Measurements from ENCODE around the gene MFAP4. TPM values are rescaled to one million over a fixed set of nuclear protein-coding genes. Genes with fewer than 3 reads are reported as not detected.

The MFAP4 gene
- total and polyA plus RNA-seq, 7 donors = 5.8 to 44.5 (median 8.9) TPM

DNA sequence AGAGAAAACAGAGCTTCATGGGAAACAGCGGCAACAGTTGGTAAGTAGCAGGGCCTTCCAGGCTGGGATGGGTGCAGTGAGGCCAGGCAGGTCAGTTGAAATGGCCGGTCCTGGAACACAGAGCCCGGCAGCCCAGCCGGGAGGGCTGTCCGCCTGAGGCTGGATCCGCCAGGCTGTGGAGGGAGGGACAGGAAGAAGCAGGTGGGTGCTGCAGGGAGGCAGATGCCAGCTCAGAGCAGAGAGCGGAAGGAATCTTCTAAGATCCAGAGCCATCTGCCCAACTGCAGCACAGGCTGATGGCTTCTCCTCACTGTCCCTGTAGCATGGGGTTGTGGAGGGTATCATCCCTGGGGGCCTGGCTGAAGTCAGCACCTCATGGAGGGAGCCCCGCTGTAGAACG lies 24.6 kb upstream of the MFAP4 start:
- peak in 1 of 4 donors; percentile 29 for ATAC-seq
- H3K27ac ChIP-seq = no peak overlapping the region
- H3K36me3 ChIP-seq (ENCODE audit: insufficient read depth in 1 of 2, low read depth in 1 of 2) = no peaks in the 10 kb centered on the region
- no peaks in the 10 kb centered on the region for H3K9me3 ChIP-seq
- no peak for DNase-seq
- no peaks in the 10 kb centered on the region for H3K27me3 ChIP-seq (ENCODE audit: insufficient read depth in 3 of 3, low read length in 2 of 3)
- H3K4me1 ChIP-seq = no peaks in the 10 kb centered on the region
- 42 to 51% (median 46%) methylated on average over 9 of the region's 9 CpGs for WGBS, 3 donors
- TF ChIP-seq, protein P1, sequence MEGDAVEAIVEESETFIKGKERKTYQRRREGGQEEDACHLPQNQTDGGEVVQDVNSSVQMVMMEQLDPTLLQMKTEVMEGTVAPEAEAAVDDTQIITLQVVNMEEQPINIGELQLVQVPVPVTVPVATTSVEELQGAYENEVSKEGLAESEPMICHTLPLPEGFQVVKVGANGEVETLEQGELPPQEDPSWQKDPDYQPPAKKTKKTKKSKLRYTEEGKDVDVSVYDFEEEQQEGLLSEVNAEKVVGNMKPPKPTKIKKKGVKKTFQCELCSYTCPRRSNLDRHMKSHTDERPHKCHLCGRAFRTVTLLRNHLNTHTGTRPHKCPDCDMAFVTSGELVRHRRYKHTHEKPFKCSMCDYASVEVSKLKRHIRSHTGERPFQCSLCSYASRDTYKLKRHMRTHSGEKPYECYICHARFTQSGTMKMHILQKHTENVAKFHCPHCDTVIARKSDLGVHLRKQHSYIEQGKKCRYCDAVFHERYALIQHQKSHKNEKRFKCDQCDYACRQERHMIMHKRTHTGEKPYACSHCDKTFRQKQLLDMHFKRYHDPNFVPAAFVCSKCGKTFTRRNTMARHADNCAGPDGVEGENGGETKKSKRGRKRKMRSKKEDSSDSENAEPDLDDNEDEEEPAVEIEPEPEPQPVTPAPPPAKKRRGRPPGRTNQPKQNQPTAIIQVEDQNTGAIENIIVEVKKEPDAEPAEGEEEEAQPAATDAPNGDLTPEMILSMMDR (IDR thresholded peaks at IDR 0.05) = no peak
- intact Hi-C loops (cut with DNase I) = no loop called here
- H3K4me3 ChIP-seq = peak overlapping the region; percentile 35

DNA sequence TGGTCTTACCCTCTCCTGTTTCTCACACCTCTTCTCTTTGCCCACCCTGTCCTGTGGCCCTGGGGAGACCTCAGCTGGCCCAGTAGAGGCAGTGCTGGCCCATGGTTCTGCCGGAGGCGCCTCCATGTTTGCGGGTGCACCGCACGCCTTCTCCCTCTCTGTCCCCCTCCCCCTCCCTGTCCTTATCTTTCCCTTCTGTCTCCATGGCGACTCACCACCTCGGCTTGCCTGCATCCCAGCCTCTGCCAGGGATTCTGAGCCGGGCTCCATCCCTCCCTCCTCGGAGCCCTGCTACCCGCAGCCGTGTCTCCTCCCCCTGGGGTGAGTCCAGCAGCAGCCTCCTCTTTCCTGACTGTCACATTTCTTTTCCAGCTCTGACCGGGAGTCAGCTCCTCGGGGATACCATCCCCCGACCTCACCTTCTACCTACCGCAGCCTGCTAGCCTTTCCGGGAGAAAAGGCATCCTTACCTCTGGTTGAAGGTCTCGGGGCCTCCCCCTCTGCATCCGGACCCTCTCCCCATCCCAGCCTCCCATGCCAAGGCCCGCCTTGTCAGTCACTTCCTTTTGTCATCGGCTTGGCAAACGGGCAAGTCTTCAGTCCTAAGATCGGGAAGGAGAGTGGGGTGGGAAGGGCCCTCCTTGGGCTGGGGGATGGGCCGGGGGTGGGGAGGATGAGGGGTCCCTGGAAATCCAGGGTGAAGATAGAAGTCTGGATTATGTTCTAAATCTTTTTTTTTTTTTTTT lies 24.1 kb upstream of the MFAP4 start, which contains the start of gene RNF112:
Gene RNF112 (plus strand): TSS at position 358 of the 746 bp plus-strand sequence. CDS start 177 bp downstream, at position 535.
- TF ChIP-seq, protein P1 (IDR thresholded peaks at IDR 0.05) = no peak
- no peak within 1 kb of the TSS for H3K27ac ChIP-seq
- H3K4me3 ChIP-seq = peak within 1 kb of the TSS; percentile 35
- DNase-seq = peak in 1 of 2 donors; percentile 45
- H3K9me3 ChIP-seq = no peaks in the 10 kb centered on the region
- no peaks in the 10 kb centered on the region for H3K36me3 ChIP-seq (ENCODE audit: insufficient read depth in 1 of 2, low read depth in 1 of 2)
- intact Hi-C loops (cut with DNase I) = no loop called here
- no peaks in the 10 kb centered on the region for H3K4me1 ChIP-seq
- peak in 2 of 4 donors; percentile 35 to 40 for ATAC-seq
- no peaks in the 10 kb centered on the region for H3K27me3 ChIP-seq (ENCODE audit: insufficient read depth in 3 of 3, low read length in 2 of 3)
- 24 to 28% (median 26%) methylated on average over 21 to 23 of the region's 23 CpGs for WGBS, 3 donors

DNA sequence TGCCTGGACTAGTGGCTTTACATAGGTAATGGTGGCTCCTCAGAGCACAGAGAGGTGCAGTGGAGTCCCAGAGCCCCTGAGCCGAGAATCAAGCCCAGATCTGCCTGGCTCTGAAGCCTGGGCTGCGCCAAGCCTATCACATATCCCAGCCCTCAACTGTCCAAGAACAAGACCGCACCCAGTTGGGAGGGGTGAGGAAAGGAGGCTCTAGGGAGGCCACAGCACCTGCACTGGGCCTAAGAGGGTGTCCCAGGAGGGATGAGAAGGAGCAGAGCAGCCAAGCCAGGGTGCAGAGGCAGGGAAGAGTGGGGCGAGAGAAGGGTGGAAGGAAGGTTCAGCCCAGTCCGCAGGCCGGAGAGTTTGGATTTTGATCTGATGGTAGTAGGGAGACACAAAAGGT lies 23.1 kb upstream of the MFAP4 start:
- no peak for DNase-seq
- no peak overlapping the region for H3K4me3 ChIP-seq
- no peaks in the 10 kb centered on the region for H3K27me3 ChIP-seq (ENCODE audit: insufficient read depth in 3 of 3, low read length in 2 of 3)
- no peaks in the 10 kb centered on the region for H3K4me1 ChIP-seq
- intact Hi-C loops (cut with DNase I) = no loop called here
- no peaks in the 10 kb centered on the region for H3K36me3 ChIP-seq (ENCODE audit: insufficient read depth in 1 of 2, low read depth in 1 of 2)
- ATAC-seq = no peak
- TF ChIP-seq, protein P1 (IDR thresholded peaks at IDR 0.05) = no peak
- H3K27ac ChIP-seq = no peak overlapping the region
- no peaks in the 10 kb centered on the region for H3K9me3 ChIP-seq
- 88 to 96% (median 89%) methylated on average over 6 of the region's 6 CpGs for WGBS, 3 donors

DNA sequence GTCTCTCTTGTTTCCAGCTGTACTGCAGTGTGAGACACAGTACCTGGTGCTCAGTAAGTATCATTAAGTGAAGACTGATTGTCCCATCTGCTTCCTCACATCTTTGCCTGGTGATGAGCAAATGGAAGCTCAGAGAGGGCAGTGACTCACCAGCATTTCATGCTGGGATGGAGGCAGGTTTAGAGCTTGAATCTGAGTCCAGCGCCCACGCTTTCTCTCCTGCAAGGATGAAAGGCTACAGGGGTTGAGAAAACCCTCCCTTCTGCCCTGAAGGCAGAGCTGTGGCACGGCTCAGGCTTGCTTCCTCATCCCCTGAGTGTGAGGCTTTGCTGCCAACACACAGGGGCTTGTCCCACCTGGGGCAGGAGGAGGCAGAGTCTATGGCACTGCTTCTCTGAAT lies 22.5 kb upstream of the MFAP4 start:
- DNase-seq = no peak
- intact Hi-C loops (cut with DNase I) = no loop called here
- no peak overlapping the region for H3K27ac ChIP-seq
- no peak overlapping the region for H3K4me3 ChIP-seq
- H3K4me1 ChIP-seq = no peaks in the 10 kb centered on the region
- no peaks in the 10 kb centered on the region for H3K36me3 ChIP-seq (ENCODE audit: insufficient read depth in 1 of 2, low read depth in 1 of 2)
- WGBS, 3 donors = 87 to 90% (median 90%) methylated on average over 3 of the region's 3 CpGs
- no peaks in the 10 kb centered on the region for H3K27me3 ChIP-seq (ENCODE audit: insufficient read depth in 3 of 3, low read length in 2 of 3)
- no peak for ATAC-seq
- TF ChIP-seq, protein P1 (IDR thresholded peaks at IDR 0.05) = no peak
- H3K9me3 ChIP-seq = no peaks in the 10 kb centered on the region

All from psoas muscle (tissue), 8 donors.